ENCODE data around the gene B4GALNT2.

B4GALNT2 gene

DNA sequence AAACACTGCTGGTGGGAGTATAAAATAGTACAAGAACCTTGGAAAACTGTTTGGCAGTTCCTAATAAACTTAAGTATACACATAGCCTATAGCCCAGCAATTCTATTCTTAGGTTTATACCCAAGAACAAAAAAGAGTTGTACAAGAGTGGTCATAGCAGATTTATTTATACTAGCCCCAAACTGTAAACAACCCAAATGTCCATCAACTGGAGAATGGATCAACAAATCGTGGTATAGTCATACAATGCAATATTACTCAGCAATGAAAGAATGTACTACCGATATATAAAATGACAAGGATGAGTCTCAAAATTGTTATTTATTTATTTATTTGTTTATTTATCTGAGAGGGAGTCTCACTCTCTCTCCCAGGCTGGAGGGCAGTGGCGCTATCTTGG is 54.7 kb downstream of the B4GALNT2 start:
- TF ChIP-seq CTCF (IDR thresholded peaks at IDR 0.05; ENCODE audit: insufficient read depth, low read length, poor library complexity, severe bottlenecking): no peak
- no peaks in the 10 kb centered on the region for H3K36me3 ChIP-seq (ENCODE audit: control insufficient read depth, insufficient read depth, low read length)
- no peak for DNase-seq (ENCODE audit: extremely low read depth, insufficient read length)
- no peaks in the 10 kb centered on the region for H3K27me3 ChIP-seq (replicated peaks; ENCODE audit: control insufficient read depth, insufficient read depth, low read length)
- no peak overlapping the region for H3K4me3 ChIP-seq (replicated peaks; ENCODE audit: low read depth, low read length)

DNA sequence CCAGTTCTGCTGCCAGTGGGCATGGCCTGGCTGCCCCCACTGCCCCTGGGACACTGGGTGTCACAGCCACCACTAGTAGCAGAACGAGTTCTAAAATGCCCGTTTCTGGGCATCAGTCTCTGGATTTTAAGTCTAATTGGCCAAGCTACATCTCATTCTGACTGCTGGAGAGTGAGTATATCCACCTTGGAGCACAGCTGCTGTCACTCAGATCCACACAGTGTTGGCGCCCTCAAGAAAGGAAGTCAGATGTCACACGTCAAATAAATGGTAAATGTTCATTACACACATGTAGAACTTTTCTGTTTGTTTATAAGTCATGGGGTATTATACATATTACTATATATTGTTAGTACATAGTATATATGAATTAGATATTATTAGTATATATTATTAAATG is 58.4 kb downstream of the B4GALNT2 start:
- DNase-seq (ENCODE audit: extremely low read depth, insufficient read length): no peak
- H3K36me3 ChIP-seq (ENCODE audit: control insufficient read depth, insufficient read depth, low read length): no peaks in the 10 kb centered on the region
- H3K27me3 ChIP-seq (replicated peaks; ENCODE audit: control insufficient read depth, insufficient read depth, low read length): no peaks in the 10 kb centered on the region
- no peak for TF ChIP-seq CTCF (IDR thresholded peaks at IDR 0.05; ENCODE audit: insufficient read depth, low read length, poor library complexity, severe bottlenecking)
- H3K4me3 ChIP-seq (replicated peaks; ENCODE audit: low read depth, low read length): no peak overlapping the region

DNA sequence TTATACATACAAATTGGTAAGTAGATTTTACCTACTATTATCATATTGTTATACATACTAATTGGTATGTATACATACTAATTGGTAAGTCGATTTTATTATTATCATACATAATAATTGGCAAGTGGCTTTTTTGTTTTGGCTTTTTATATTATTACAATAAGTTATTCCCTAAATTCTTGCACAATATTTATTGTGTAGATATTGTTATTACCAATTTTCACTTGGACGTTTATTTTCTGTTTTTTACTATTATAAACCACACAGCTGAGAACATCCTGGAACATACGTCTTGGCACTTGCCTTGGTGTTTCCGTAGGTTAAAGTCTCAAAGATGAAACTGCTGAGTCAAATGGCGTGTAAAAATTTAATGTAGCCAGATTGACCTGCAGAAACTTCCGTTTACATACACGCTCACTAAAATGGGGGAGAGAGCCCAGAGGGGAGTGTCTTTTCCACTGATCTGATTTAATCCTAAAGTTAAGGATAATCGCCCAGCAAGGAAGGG is 58.9 kb downstream of the B4GALNT2 start:
- Histone ChIP-seq H3K27me3 (replicated peaks; ENCODE audit: control insufficient read depth, insufficient read depth, low read length) (no peaks in the 10 kb centered on the region), H3K36me3 (ENCODE audit: control insufficient read depth, insufficient read depth, low read length) (no peaks in the 10 kb centered on the region), H3K4me3 (replicated peaks; ENCODE audit: low read depth, low read length) (peak overlapping the region; percentile 75)
- DNase-seq (ENCODE audit: extremely low read depth, insufficient read length): no peak
- no peak for TF ChIP-seq CTCF (IDR thresholded peaks at IDR 0.05; ENCODE audit: insufficient read depth, low read length, poor library complexity, severe bottlenecking)

DNA sequence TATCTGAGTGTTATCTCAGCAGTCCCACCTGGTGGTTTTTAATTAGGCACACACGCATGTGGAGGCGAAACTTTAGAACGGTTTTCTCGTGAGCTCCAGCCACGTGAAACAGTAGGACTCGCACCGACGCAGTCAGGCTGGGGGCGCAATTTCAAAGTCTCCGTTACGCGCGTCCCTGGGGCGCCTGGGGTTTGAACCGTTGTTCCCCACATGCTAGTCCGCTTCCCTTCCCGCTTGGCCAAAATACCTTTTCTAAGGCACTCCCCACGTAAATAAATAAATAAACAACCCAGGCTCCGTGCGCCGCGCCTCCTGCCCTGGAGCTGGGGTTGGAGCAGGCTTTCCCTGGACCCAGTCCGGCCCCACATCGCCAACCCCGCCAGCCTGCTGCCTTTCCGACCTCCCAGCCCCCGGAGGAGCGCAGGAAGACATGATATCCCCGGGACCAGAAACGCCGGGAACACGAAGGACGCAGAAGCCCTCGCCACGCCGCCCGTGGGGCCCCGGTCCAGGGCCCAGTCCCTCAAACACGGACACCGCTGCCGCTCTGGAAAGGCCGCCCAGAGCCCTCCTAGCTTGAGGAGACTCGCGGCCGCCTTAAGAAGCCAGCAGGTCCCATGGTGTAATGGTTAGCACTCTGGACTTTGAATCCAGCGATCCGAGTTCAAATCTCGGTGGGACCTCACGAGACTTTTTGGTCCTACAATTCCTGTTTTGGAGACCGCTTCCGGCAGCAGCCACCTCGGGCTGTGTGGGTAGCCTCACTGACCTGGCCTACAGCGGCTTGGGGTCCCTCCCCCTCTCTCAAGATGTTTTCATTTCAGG is 59.6 kb downstream of the B4GALNT2 start:
- TF ChIP-seq CTCF (IDR thresholded peaks at IDR 0.05; ENCODE audit: insufficient read depth, low read length, poor library complexity, severe bottlenecking): peak; percentile 48
- Histone ChIP-seq H3K36me3 (ENCODE audit: control insufficient read depth, insufficient read depth, low read length) (no peaks in the 10 kb centered on the region), H3K27me3 (replicated peaks; ENCODE audit: control insufficient read depth, insufficient read depth, low read length) (no peaks in the 10 kb centered on the region), H3K4me3 (replicated peaks; ENCODE audit: low read depth, low read length) (peak overlapping the region; percentile 75)
- peak; percentile 87 for DNase-seq (ENCODE audit: extremely low read depth, insufficient read length)

DNA sequence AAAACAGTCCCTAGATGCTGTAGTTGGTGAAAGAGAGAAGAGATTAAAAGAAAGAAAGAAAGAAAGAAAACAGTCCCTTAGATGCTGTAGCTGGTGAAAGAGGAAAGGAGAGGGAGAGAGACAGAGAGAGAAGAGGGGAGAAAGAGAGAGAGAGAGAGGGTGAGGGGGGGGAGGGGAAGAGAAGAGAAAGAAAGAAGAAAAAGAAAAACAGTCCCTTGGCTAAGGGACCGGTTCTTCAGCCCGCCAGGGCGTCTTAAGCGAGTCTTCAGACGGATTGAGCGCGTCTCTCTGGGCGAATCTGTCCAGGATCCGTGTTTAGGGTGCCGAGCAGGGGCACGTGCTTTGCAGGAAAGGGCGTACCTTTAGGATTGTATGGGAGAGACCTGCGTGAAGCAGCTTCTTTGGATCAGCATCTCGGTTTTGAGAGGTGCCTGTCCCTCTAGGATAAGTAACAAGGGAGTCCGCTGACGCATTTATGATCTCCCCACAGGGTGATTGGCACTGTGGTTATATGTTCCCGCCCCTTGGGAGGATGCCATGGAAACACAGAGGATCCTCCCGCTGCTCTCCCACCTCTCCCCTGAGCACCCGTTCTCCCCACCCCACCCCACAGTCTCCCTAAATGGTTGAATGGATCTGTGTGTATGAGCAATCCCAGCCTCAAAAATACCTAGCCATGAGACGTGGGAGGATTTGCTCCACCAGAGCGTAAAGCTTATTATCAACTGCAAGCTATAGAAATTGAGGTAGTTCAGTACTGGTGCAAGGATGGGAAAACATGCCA is 61.1 kb downstream of the B4GALNT2 start:
- peak; percentile 82 for DNase-seq (ENCODE audit: extremely low read depth, insufficient read length)
- no peak for TF ChIP-seq CTCF (IDR thresholded peaks at IDR 0.05; ENCODE audit: insufficient read depth, low read length, poor library complexity, severe bottlenecking)
- Histone ChIP-seq H3K36me3 (ENCODE audit: control insufficient read depth, insufficient read depth, low read length) (no peaks in the 10 kb centered on the region), H3K27me3 (replicated peaks; ENCODE audit: control insufficient read depth, insufficient read depth, low read length) (no peaks in the 10 kb centered on the region), H3K4me3 (replicated peaks; ENCODE audit: low read depth, low read length) (peak overlapping the region; percentile 75)
